ENCODE results near the gene SCAF11.
"Not testable (repeated sequence)": the region's sequence is repeated elsewhere in the genome, so short reads cannot be mapped to it uniquely, and the experiment has no call there.

GRCh38 chr12:46018712-46019111 lies 28.3 kb upstream of the SCAF11 start:
- not testable (repeated sequence) for TF ChIP-seq CTCF, POLR2A (IDR thresholded peaks at IDR 0.05)
